ENCODE results near the gene AKAP3. TPM values are rescaled to one million over a fixed set of nuclear protein-coding genes. Genes with fewer than 3 reads are reported as not detected.

Gene AKAP3
- total and polyA plus RNA-seq, 2 experiments from 2014 or later: 1.3 to 3.2 TPM

DNA sequence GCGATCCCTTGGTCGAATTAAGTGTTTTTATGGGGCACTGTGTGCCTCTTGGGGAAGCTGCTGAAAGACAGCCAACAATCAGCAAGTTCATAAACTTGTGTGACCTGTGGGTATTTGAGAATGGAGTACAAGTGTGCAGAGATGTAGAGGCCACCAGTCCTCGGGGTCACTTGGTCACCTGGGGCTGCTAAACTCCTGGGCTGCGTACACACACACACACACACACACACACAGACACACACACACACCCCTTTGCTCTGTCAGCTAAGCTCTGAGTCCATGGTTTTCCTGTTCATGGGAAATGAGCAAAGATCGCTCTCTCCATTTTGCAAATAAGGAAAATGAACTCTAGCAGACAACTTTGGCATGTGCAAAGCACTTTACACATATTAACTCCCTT is 62.4 kb downstream of the AKAP3 start:
- no peaks in the 10 kb centered on the region for H3F3A ChIP-seq (replicated peaks; ENCODE audit: low read depth)
- TF ChIP-seq CREB1 (CRISPR knock-in tag; IDR thresholded peaks at IDR 0.05; ENCODE audit: low read depth): no peak
- no peak for TF ChIP-seq EZH2phosphoT487 (IDR thresholded peaks at IDR 0.05; ENCODE audit: unreplicated experiment)
- TF ChIP-seq NANOG (IDR thresholded peaks at IDR 0.05; ENCODE audit: borderline replicate concordance): no peak
- no peak for TF ChIP-seq STAT1 (IDR thresholded peaks at IDR 0.05; ENCODE audit: unreplicated experiment)
- peaks cover 1% of the 10 kb centered on the region for H3K27me3 Mint-ChIP-seq (ENCODE audit: insufficient read depth, low read depth, poor library complexity)
- H4K20me1 ChIP-seq (replicated peaks; ENCODE audit: insufficient read depth): no peaks in the 10 kb centered on the region
- H3K27me3 ChIP-seq (ENCODE audit: insufficient read depth): no peaks in the 10 kb centered on the region
- H2AFZ ChIP-seq: peak overlapping the region; percentile 96
- DNase-seq (ENCODE audit: low spot score) (no peak), ATAC-seq (no peak)
- H3K36me3 Mint-ChIP-seq (ENCODE audit: low read depth): no peaks in the 10 kb centered on the region
- no peak overlapping the region for H3K27ac ChIP-seq (ENCODE audit: low read depth)
- no peaks in the 10 kb centered on the region for H3K9me2 ChIP-seq (ENCODE audit: insufficient read depth)
- peaks cover 11% of the 10 kb centered on the region for H3K4me1 Mint-ChIP-seq
- H3K4me3 ChIP-seq: no peak overlapping the region
- H3K79me2 ChIP-seq (replicated peaks; ENCODE audit: insufficient read depth): no peaks in the 10 kb centered on the region
- H3K9me3 Mint-ChIP-seq: no peaks in the 10 kb centered on the region
- no peak overlapping the region for H3K27ac Mint-ChIP-seq
- no peak overlapping the region for H3K4me2 ChIP-seq
- H3K36me3 ChIP-seq (ENCODE audit: insufficient read depth): no peaks in the 10 kb centered on the region
- H3K4me3 Mint-ChIP-seq: no peak overlapping the region
- H3K4me1 ChIP-seq (ENCODE audit: insufficient read depth): peaks cover 7% of the 10 kb centered on the region; the same call in 1 of the 2 replicates

DNA sequence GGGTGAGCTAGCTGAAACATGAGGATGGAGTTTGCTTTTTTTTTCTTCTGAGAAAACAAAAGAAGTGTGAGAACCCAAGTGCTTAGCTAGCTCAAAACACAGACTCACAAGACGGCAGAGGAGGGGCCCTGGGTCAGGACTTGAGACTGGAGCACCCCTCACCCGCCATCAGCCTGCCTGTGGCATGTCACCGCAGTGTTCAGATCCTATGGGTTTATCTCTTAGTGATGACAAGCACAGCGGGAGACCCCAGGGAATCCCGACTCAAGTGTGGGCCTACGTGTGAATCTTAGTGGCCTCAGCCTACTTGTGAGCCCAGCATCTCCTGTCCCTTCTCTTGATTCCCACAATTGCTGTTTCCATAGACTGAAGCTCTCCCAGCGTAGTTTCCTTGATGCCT is 64.0 kb downstream of the AKAP3 start:
- Histone ChIP-seq H3K4me3 (no peak overlapping the region), H3K27ac (ENCODE audit: low read depth) (no peak overlapping the region), H3K79me2 (replicated peaks; ENCODE audit: insufficient read depth) (no peaks in the 10 kb centered on the region), H4K20me1 (replicated peaks; ENCODE audit: insufficient read depth) (no peaks in the 10 kb centered on the region), H3K36me3 (ENCODE audit: insufficient read depth) (no peaks in the 10 kb centered on the region), H3K9me2 (ENCODE audit: insufficient read depth) (no peaks in the 10 kb centered on the region), H3K4me2 (no peak overlapping the region), H3F3A (replicated peaks; ENCODE audit: low read depth) (no peaks in the 10 kb centered on the region), H3K27me3 (ENCODE audit: insufficient read depth) (no peaks in the 10 kb centered on the region), H3K4me1 (ENCODE audit: insufficient read depth) (peaks cover 14% of the 10 kb centered on the region; the same call in 1 of the 2 replicates), H2AFZ (no peak overlapping the region)
- DNase-seq (ENCODE audit: low spot score): no peak
- Mint-ChIP-seq H3K27me3 (ENCODE audit: insufficient read depth, low read depth, poor library complexity) (peaks cover 1% of the 10 kb centered on the region), H3K27ac (no peak overlapping the region), H3K9me3 (no peaks in the 10 kb centered on the region), H3K36me3 (ENCODE audit: low read depth) (no peaks in the 10 kb centered on the region), H3K4me1 (peaks cover 13% of the 10 kb centered on the region), H3K4me3 (no peak overlapping the region)
- no peak for ATAC-seq
- TF ChIP-seq NANOG (IDR thresholded peaks at IDR 0.05; ENCODE audit: borderline replicate concordance) (no peak), STAT1 (IDR thresholded peaks at IDR 0.05; ENCODE audit: unreplicated experiment) (no peak), CREB1 (CRISPR knock-in tag; IDR thresholded peaks at IDR 0.05; ENCODE audit: low read depth) (no peak), POLR2AphosphoS5 (IDR thresholded peaks at IDR 0.05; ENCODE audit: low read depth) (no peak), JUNB (IDR thresholded peaks at IDR 0.05; ENCODE audit: unreplicated experiment) (no peak), ZNF331 (CRISPR knock-in tag; IDR thresholded peaks at IDR 0.05; ENCODE audit: low read depth) (no peak), ZNF114 (CRISPR knock-in tag; IDR thresholded peaks at IDR 0.05) (no peak)
- TF ChIP-seq, protein P1, sequence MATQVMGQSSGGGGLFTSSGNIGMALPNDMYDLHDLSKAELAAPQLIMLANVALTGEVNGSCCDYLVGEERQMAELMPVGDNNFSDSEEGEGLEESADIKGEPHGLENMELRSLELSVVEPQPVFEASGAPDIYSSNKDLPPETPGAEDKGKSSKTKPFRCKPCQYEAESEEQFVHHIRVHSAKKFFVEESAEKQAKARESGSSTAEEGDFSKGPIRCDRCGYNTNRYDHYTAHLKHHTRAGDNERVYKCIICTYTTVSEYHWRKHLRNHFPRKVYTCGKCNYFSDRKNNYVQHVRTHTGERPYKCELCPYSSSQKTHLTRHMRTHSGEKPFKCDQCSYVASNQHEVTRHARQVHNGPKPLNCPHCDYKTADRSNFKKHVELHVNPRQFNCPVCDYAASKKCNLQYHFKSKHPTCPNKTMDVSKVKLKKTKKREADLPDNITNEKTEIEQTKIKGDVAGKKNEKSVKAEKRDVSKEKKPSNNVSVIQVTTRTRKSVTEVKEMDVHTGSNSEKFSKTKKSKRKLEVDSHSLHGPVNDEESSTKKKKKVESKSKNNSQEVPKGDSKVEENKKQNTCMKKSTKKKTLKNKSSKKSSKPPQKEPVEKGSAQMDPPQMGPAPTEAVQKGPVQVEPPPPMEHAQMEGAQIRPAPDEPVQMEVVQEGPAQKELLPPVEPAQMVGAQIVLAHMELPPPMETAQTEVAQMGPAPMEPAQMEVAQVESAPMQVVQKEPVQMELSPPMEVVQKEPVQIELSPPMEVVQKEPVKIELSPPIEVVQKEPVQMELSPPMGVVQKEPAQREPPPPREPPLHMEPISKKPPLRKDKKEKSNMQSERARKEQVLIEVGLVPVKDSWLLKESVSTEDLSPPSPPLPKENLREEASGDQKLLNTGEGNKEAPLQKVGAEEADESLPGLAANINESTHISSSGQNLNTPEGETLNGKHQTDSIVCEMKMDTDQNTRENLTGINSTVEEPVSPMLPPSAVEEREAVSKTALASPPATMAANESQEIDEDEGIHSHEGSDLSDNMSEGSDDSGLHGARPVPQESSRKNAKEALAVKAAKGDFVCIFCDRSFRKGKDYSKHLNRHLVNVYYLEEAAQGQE (IDR thresholded peaks at IDR 0.05; ENCODE audit: unreplicated experiment): no peak
- TF ChIP-seq, protein P2, sequence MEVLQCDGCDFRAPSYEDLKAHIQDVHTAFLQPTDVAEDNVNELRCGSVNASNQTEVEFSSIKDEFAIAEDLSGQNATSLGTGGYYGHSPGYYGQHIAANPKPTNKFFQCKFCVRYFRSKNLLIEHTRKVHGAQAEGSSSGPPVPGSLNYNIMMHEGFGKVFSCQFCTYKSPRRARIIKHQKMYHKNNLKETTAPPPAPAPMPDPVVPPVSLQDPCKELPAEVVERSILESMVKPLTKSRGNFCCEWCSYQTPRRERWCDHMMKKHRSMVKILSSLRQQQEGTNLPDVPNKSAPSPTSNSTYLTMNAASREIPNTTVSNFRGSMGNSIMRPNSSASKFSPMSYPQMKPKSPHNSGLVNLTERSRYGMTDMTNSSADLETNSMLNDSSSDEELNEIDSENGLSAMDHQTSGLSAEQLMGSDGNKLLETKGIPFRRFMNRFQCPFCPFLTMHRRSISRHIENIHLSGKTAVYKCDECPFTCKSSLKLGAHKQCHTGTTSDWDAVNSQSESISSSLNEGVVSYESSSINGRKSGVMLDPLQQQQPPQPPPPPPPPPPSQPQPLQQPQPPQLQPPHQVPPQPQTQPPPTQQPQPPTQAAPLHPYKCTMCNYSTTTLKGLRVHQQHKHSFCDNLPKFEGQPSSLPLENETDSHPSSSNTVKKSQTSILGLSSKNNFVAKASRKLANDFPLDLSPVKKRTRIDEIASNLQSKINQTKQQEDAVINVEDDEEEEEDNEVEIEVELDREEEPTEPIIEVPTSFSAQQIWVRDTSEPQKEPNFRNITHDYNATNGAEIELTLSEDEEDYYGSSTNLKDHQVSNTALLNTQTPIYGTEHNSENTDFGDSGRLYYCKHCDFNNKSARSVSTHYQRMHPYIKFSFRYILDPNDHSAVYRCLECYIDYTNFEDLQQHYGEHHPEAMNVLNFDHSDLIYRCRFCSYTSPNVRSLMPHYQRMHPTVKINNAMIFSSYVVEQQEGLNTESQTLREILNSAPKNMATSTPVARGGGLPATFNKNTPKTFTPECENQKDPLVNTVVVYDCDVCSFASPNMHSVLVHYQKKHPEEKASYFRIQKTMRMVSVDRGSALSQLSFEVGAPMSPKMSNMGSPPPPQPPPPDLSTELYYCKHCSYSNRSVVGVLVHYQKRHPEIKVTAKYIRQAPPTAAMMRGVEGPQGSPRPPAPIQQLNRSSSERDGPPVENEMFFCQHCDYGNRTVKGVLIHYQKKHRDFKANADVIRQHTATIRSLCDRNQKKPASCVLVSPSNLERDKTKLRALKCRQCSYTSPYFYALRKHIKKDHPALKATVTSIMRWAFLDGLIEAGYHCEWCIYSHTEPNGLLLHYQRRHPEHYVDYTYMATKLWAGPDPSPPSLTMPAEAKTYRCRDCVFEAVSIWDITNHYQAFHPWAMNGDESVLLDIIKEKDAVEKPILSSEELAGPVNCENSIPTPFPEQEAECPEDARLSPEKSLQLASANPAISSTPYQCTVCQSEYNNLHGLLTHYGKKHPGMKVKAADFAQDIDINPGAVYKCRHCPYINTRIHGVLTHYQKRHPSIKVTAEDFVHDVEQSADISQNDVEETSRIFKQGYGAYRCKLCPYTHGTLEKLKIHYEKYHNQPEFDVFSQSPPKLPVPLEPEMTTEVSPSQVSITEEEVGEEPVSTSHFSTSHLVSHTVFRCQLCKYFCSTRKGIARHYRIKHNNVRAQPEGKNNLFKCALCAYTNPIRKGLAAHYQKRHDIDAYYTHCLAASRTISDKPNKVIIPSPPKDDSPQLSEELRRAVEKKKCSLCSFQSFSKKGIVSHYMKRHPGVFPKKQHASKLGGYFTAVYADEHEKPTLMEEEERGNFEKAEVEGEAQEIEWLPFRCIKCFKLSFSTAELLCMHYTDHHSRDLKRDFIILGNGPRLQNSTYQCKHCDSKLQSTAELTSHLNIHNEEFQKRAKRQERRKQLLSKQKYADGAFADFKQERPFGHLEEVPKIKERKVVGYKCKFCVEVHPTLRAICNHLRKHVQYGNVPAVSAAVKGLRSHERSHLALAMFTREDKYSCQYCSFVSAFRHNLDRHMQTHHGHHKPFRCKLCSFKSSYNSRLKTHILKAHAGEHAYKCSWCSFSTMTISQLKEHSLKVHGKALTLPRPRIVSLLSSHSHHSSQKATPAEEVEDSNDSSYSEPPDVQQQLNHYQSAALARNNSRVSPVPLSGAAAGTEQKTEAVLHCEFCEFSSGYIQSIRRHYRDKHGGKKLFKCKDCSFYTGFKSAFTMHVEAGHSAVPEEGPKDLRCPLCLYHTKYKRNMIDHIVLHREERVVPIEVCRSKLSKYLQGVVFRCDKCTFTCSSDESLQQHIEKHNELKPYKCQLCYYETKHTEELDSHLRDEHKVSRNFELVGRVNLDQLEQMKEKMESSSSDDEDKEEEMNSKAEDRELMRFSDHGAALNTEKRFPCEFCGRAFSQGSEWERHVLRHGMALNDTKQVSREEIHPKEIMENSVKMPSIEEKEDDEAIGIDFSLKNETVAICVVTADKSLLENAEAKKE (CRISPR knock-in tag; IDR thresholded peaks at IDR 0.05): no peak
- TF ChIP-seq, protein P3, sequence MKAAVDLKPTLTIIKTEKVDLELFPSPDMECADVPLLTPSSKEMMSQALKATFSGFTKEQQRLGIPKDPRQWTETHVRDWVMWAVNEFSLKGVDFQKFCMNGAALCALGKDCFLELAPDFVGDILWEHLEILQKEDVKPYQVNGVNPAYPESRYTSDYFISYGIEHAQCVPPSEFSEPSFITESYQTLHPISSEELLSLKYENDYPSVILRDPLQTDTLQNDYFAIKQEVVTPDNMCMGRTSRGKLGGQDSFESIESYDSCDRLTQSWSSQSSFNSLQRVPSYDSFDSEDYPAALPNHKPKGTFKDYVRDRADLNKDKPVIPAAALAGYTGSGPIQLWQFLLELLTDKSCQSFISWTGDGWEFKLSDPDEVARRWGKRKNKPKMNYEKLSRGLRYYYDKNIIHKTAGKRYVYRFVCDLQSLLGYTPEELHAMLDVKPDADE (IDR thresholded peaks at IDR 0.05): no peak
